Measurements from ENCODE around the gene AIP.
"Not testable (repeated sequence)": the region's sequence is repeated elsewhere in the genome, so short reads cannot be mapped to it uniquely, and the experiment has no call there.

The AIP gene

GRCh38 chr11:67449116-67449844, 33.5 kb upstream of the AIP start:
- DNase-seq (ENCODE audit: low read depth): no peak

DNA sequence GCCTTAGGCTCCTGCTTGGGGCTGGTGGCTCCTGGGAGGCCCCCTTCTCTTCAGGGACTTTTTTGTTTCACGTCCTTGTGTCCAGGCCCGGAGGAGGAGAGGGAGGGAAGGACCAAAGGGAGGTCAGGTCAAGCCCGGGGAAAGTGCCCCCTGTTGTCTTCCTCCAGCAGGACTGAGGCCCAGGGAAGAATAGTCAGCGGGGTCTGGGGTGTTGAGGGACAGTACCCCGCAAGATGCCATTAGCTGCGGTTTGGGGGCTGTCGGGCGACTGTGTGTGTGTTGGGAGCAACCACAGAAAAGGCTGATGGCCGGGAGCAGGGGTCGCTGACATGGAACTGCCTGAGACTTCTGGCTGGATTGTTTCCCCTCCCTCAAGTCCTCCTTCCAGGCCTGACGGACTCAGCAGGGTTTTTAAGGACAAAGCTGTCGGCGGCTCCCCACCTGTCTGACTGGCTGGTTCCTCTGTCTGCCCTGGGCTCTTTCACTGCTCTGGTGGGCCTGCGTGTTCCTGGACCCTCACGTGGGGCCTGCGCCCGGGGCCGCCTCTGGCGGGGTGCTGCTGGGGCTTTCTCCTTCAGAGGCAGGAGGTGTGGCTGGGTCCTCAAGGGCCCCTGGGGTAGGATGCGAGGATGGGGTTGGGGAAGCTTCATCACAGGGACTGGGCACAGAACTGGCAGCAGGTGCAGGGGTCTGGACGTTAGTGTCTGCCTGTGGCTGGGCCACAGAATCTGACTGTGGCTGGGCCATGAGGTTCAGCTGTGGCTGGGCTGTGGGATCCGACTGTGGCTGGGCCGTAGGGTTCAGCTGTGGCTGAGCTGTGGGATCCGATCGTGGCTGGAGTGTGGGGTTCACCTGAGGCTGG, 31.8 kb upstream of the AIP start:
- no peak for DNase-seq (ENCODE audit: low read depth)

- DNase-seq (ENCODE audit: low read depth): no peak
These were observed 31.2 kb upstream of the AIP start for GRCh38 chr11:67451658-67451976.

DNA sequence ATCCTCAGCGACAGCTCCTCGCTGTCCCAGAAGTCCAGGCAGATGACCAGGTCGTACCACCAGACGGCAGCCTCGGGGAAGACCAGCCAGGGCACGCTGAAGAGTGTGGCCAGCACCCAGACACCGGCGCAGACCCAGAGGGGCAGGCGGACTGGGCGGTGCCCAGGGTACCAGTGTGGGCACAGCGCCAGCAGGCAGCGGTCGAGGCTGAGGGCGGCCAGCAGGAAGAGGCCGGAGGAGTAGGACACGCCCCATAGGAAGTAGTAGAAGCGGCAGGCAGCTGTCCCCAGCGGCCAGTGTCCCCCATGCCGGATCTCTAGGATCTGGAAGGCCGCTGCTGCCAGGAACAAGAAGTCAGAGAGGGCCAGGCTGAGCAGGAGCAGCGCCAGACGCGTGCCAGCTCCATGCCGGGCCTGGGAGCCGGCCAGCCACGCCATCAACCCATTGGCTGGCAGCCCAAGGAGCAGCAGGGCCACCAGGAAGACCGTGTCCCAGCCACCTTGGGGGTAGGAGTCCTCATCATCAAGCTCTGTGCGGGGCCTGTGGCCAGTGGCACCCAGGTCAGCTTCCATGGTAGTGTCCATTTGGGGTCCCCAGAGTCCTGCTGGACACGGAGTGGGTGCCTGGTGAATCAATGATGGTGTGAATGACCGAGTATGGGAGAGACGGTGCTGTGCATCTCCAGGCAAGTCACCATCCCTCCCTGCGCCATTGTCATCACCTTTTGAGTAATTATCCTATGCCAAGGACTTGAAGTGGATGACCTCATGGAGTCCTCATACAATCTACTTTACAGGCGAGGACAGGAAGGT, 30.5 kb upstream of the AIP start, which contains the start of gene GPR152:
GPR152 (minus strand) TSS at position 589 of the 812 bp plus-strand sequence; CDS start at position 584, 5 bp downstream.
- DNase-seq (ENCODE audit: low read depth): no peak

DNA sequence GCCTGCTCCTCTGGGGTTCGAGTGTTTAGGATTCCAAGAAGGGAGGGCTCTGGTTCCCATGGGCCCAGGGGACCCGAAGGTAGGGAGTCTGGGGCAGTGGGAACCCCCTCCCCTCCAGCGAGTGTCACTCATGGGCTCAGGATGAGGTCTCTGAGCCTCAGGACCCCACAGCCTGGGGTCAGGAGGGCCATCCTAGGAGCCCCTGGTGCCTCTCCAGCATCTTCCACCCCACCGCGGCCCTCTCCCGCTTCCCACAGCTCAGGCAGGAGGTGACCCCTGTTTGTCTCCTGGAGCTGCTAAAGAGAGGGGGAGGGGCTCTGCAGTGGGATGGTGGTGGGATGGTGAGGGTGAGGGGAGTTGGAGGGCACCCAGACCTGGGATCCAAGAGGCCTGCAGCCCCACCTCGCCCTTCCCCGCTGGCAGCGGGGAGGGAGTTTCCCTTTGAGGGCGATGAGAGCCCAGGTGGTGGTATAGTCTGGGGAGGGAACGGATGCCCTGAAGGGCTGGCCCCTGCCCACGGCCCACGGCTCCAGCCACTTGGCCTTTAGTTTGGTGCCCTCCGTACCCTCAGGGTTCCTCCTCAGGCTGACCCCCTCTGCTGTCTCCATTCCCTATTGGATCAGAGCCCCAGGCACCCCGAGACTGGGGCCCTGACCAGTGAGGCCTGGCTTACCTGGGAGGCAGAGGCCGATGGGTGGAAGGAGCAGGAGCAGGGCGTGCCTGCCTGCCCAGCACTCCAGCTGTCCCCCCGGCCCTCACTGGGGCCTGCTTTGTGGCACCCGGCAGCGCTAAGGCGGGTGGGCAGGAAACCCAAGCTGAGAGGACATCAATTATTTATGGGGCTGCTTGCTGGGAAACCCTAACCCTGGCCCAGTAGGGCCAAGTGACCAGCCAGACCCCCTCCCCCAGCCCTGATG, 28.8 kb upstream of the AIP start:
- DNase-seq (ENCODE audit: low read depth): no peak

- DNase-seq (ENCODE audit: low read depth): no peak
These were observed 27.8 kb upstream of the AIP start, which contains the start of gene CABP4 for GRCh38 chr11:67455054-67455453. Gene CABP4 (plus strand): TSS chr11:67455354. CDS start chr11:67455424, 70 bp downstream.

DNA sequence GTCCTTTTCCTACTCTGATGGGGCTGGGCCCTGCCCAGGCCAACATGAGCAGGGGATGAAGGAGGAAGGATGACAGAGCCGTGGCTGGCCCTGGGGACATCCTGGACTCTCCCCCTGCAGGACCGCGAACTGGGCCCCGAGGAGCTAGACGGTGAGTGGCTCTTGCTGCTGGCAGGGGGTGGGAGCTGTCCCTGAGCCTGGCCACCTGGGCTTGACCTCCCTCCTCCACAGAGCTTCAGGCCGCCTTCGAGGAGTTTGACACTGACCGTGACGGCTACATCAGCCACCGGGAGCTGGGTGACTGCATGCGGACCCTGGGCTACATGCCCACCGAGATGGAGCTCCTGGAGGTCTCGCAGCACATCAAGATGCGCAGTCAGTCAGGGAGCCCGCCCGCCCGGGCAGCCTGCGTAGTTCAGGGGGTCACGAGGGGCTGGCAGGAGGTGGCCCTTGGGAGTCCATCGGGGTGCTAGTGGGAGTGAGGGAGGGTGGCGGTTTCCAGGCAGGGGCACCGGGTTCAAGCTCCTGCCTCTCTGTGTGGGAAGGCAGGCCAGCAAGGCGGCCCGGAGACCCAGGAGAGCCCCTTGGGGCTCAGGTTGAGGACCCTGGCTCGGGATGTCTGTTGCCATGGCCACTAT, 26.6 kb upstream of the AIP start:
- DNase-seq (ENCODE audit: low read depth): no peak

DNA sequence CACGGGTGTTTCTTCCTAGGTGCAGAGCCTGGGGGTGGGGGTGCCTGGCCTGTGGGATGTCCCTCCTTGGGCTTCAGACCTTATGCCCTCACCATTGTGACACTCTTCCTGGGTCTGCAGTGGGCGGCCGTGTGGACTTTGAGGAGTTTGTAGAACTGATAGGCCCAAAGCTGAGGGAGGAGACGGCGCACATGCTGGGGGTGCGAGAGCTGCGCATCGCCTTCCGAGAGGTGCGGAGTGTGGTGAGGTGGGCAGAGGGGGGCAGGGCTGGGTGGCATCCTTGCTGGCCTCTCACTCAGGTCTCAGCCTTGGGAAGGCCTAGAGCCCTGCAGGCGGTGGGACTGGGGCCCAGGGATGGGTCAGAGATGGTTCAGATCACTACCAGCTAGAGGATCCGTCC, 25.4 kb upstream of the AIP start:
- no peak for DNase-seq (ENCODE audit: low read depth)

GRCh38 chr11:67458266-67458665, 24.6 kb upstream of the AIP start:
- DNase-seq (ENCODE audit: low read depth): no peak

DNA sequence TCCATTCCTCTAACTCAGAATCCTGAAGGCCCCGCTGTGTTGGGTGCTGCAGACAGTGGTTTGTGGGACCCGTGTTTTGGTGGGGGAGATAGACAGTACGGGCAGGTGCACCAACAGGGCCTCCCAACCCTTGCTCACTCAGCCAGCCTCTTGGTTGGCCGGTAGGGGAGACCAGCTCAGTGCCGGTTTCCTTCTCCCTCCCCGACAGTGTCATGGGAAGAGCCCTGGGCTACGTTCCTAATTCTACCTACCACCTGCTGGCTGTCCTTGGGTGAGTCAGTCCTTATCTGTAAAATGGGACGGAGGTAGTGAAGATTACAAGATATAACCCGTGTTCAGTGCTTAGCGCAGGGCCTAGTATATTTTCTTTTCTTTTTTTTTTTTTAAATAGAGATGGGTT, 19.6 kb upstream of the AIP start:
- DNase-seq (ENCODE audit: low read depth): no peak

- DNase-seq (ENCODE audit: low read depth): no peak
These were observed 19.0 kb upstream of the AIP start for GRCh38 chr11:67463680-67464410.

- peak; percentile 25 for DNase-seq (ENCODE audit: low read depth)
These were observed 18.2 kb upstream of the AIP start for GRCh38 chr11:67464411-67465188.

GRCh38 chr11:67465189-67465510, 17.7 kb upstream of the AIP start:
- no peak for DNase-seq (ENCODE audit: low read depth)

GRCh38 chr11:67465530-67465929, 17.3 kb upstream of the AIP start:
- not testable (repeated sequence) for DNase-seq (ENCODE audit: low read depth)

- DNase-seq (ENCODE audit: low read depth): no peak
These were observed 16.5 kb upstream of the AIP start for GRCh38 chr11:67466367-67466766.

DNA sequence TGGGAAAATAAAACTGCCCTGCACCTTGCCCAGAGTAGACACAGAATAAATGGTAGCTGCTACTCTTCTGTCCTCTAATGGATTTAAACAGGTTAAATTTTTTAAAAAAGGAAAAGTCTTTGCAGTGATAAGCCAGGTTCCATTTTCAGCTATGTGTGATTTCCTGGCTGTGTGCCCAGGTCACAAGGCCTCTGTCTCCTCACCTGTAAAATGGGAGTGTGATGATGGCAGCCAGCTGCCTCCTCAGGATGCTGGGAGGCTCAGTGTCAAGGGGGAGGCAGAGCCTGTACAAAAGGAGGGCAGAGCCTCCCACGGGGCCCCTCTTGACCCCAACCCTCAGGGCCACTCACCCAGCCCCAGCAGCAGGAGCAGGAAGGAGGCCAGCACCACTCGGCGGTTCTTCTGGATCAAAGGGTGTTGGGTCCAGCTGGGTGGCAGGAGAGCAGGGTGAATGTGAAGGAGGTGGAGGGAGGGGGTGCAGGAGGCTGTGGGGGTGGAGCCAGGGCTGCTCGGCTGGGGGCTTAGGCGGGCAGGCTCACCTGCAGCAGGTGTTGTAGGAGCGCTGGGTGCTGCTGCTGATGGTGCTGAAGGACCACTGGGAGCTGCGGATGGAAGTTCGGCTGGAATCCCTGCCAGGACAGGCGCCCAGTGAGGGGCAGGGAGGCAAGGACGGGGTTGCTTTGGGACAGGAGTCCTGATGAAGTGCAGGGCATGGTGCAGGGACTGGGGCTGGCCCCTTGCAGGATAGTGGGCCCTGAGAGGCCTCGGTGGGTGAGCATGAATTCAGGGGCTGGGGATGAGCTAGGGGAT, 15.7 kb upstream of the AIP start:
- no peak for DNase-seq (ENCODE audit: low read depth)

GRCh38 chr11:67468056-67468455, 14.8 kb upstream of the AIP start:
- DNase-seq (ENCODE audit: low read depth): no peak

DNA sequence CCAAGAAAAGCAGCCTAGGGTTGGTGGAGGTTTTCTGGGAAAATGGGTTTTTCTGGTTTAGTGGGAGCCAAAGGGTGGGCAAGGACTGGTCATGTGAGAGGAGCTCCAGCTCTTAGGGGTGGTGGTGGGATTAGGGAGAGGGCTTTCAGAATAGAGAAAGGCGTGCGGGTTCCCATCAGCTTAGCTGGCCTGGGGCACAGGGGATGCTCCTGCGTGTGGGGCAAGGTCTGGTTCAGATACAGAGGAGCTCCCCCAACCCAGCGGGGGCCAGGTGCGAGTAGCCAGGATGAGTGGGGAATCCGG, 14.4 kb upstream of the AIP start:
- DNase-seq (ENCODE audit: low read depth): no peak
